ENCODE data around the gene INPP5A. TPM values are rescaled to one million over a fixed set of nuclear protein-coding genes. Genes with fewer than 3 reads are reported as not detected.
"Not testable (repeated sequence)": the region's sequence is repeated elsewhere in the genome, so short reads cannot be mapped to it uniquely, and the experiment has no call there.

The INPP5A gene
- total RNA-seq, 2 experiments from 2014 or later = 4.8 to 4.9 TPM

- CTCF ChIA-PET = interaction anchor here (0.7 kb wide), 1 partner anchor 52 kb away, joined by 3 read pairs; no protein-coding TSS in a partner anchor
- POLR2A ChIA-PET = no interaction called here
These were observed 6.5 kb downstream of the INPP5A start for GRCh38 chr10:132543916-132544743.

DNA sequence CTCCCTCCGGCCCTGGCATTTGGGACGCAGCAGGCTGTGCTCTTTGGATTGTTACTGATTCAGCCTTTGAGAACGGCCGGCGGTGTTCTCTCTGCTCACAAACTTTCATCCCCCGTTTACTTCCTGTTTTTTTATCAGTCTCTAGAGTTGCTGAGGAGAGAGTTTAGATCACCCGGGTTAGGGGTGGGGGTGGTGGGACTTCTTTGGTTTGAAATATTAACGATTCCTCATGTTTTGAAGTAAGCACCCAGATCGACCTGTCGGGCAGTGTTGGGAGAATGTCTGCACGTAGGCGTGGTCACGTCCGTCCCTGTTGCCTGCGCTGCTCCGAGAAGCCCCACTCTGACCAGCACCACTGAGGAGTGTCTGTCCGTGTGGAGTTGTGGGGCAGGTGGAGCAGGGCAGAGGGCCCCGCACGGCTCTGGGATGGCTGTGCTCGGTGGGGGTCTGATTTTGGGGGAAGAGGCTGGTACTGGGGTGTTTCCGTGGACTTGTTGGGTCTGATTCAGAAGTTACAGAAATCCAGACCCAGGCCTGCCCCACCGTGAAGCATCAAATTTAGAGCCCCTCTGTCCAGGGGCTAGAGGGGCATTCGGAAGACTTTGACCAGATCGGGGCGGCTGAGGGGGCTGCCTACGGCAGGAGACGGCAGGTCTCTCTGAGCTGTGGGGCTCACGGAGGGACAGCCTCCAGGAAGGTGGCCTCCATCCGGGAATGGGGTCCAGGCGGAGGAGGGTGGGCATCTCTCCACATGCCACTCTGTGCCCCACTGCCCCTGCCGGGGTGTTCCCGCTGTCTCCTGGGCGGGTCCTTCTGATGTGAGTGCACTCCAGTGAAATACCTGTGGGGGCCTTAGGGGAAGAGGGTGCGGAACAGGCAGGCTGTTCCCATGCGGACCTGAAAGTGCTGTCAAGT lies 7.4 kb downstream of the INPP5A start:
- ChIA-PET POLR2A (no interaction called here), CTCF (no interaction called here)

GRCh38 chr10:132545659-132546367 lies 8.2 kb downstream of the INPP5A start:
- CTCF ChIA-PET = no interaction called here
- POLR2A ChIA-PET = no interaction called here

DNA sequence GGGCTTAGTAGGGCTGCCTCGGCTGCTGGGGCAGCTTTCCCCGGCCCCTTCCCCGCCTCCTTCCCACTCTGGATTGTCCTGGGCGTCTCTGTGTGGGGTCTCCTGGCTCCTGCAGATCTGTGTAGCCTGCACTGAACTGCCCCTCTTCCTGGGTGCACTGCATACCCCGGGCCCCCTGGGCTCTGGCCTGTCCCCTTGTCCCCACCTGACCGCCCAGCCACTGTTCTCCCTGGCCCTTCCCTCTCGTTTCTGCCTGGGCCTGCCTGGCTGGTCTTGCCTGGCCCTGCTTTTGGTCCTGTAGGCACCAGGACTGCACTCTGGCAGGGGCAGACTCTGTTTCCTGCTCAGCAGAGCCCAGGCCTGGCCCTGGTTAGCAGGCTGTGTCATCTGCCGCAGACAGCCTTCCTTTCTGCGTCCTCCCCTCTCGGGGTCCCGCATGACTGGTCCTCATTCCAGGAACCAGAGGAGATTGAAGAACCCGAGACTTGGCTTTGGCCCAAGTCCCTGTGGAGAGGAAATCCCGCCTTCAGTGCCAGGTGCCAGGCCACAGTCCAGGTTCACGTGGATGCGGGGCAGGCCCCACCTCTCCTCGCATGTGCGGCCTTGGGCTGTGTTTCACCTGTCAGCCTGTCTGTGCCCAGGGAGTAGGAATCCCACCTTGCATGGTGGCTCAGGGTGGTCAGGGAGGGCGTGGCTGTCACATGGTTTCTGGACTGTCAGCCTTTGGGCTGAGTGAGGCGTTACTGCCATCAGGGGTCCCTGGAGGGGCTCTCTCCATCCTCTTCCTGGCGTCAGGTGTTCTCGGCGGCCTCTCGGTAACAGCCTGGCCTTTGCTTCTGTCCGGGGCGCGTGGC lies 9.2 kb downstream of the INPP5A start:
- CTCF ChIA-PET = no interaction called here
- POLR2A ChIA-PET = no interaction called here

DNA sequence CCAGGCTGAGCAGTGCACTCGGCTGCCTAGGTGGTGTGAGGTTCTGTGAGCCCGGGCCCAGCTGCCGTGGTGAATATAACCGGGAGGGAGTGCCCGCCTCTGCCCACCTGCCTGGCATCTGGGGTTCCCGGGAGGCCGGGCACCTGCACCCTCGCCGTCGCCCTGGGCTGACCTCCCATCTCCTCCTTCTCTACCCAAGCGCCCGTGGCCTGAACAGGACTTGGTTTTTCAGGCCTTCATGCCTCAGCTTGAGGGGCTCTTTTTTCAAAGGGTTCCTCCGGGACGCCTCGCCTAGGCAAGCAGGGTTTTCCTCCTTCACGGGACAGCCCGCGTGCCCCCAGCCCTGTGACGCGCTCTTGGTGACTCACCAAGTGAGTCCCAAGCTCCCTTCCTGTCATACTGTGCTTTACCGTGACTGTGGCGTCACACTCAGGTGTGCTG lies 9.9 kb downstream of the INPP5A start:
- ChIA-PET CTCF (no interaction called here), POLR2A (no interaction called here)

- ChIA-PET POLR2A (no interaction called here), CTCF (no interaction called here)
These were observed 10.7 kb downstream of the INPP5A start for GRCh38 chr10:132548106-132548823.

DNA sequence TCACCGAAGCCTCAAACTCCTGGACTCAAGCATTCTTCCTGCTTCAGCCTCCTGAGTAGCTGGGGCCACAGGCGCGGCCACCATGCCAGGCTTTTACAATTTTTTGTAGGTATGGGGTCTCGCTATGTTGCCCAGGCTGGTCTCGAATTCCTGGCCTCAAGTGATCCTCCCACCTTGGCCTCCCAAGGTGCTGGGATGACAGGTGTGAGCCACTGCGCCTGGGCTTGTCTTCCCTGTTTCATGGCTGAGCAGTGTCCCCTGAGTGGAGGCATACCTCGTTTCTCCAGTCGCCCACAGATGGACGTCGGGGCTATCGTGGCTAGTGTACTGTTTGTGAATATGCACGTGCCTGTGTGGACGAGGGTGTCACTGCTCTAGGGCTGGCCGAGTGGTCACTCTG lies 11.3 kb downstream of the INPP5A start:
- CTCF ChIA-PET = interaction anchor here (0.9 kb wide), 1 partner anchor 10 kb away, joined by 3 read pairs; no protein-coding TSS in a partner anchor
- POLR2A ChIA-PET = no interaction called here

DNA sequence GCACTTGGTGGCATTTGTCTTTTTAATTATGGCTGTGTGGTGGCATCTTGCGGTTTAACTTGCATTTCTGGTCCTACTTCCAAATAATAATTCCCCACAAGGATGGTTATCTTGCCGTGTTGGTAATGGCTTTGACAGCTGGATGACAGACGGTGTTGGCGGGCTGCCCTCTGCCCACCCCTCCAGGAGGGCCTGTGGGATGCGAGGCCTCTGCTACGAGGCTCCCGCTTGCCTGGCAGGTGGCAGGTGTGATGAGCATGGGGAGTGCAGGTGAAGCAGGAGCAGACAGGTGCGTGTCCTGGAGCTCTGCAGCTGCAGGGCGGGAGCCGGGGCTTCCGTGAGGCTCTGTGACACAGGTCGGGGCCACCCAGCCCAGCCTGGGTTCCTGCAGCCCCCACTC lies 11.8 kb downstream of the INPP5A start:
- ChIA-PET POLR2A (no interaction called here), CTCF (interaction anchor here (0.9 kb wide), 1 partner anchor 11 kb away, joined by 3 read pairs; no protein-coding TSS in a partner anchor)

DNA sequence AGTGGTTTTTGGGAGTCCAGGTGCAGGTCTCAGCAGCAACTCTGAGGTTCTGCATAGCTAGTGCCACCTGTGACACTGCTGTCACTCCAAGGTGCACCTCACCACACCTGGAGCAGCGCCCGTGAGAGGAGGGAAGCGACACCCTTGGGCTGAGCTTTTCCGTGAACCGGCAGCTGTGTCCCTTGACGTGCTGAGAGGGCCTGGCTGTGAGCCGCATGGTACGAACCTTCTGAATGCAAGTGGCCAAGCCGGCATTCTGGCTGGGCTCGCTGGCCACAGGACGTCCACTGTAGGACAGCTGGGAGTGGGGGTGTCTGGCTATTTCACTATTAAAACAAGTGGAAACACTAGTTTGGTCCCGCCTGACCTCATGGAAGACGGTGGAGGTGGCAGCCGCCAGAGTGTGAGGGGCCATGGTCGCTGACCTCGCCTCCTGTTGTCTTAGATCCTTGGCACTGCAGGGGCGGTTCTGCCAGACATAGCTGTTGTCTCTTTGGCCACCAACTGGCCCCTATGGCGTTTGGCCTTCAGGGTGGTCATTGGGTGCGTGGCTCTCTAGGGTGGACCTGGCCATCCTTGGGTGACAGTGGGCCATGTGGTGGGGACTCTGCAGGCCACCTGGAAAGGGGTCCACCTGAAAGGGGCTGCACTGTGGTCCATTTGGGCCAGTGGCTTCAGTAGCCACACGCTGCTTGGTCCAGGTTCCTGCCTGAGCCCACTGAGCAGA lies 12.9 kb downstream of the INPP5A start:
- CTCF ChIA-PET = interaction anchor here (1.2 to 1.6 kb wide), 2 partner anchors 12 kb away, joined by 5 read pairs; no protein-coding TSS in a partner anchor
- POLR2A ChIA-PET = interaction anchor here (0.7 kb wide), 1 partner anchor 21 kb away, joined by 3 read pairs; no protein-coding TSS in a partner anchor

GRCh38 chr10:132551093-132551807 lies 13.7 kb downstream of the INPP5A start:
- ChIA-PET POLR2A (no interaction called here), CTCF (interaction anchor here (0.9 to 1.6 kb wide), 4 partner anchors 12 to 104 kb away, joined by 3 to 5 read pairs (median 4); no protein-coding TSS in a partner anchor)

DNA sequence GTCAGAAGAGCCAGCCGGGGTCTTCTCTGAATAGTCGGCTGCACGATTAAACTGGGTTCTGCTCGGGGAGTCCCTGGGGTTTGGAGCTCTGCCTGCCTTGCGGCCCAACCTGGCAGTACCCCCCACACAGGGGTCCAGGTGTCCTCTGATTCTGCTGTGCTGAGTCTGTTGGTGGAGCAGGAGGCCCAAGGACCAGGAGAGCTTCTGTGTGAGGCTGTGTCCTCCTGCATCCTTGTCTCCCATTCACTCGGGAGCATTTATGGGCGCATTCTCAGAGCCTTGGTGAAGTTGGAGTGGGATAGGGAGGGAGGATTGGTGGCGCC lies 14.2 kb downstream of the INPP5A start:
- ChIA-PET CTCF (interaction anchor here (0.9 to 1.6 kb wide), 4 partner anchors 11 to 104 kb away, joined by 3 to 5 read pairs (median 4); no protein-coding TSS in a partner anchor), POLR2A (no interaction called here)

GRCh38 chr10:132552635-132553034 lies 15.0 kb downstream of the INPP5A start:
- CTCF ChIA-PET, POLR2A ChIA-PET: not testable (repeated sequence)

DNA sequence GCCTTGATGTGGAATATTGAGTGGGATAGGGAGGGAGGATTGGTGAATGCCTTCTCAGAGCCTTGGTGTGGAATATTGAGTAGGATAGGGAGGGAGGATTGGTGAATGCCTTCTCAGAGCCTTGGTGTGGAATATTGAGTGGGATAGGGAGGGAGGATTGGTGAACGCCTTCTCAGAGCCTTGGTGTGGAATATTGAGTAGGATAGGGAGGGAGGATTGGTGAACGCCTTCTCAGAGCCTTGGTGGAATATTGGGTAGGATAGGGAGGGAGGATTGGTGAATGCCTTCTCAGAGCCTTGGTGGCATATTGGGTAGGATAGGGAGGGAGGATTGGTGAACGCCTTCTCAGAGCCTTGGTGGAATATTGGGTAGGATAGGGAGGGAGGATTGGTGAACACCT lies 16.0 kb downstream of the INPP5A start:
- CTCF ChIA-PET, POLR2A ChIA-PET: not testable (repeated sequence)

GRCh38 chr10:132554053-132554990 lies 16.7 kb downstream of the INPP5A start:
- CTCF ChIA-PET = interaction anchor here (0.5 kb wide), 1 partner anchor 28 kb away, joined by 3 read pairs; no protein-coding TSS in a partner anchor
- POLR2A ChIA-PET = no interaction called here

DNA sequence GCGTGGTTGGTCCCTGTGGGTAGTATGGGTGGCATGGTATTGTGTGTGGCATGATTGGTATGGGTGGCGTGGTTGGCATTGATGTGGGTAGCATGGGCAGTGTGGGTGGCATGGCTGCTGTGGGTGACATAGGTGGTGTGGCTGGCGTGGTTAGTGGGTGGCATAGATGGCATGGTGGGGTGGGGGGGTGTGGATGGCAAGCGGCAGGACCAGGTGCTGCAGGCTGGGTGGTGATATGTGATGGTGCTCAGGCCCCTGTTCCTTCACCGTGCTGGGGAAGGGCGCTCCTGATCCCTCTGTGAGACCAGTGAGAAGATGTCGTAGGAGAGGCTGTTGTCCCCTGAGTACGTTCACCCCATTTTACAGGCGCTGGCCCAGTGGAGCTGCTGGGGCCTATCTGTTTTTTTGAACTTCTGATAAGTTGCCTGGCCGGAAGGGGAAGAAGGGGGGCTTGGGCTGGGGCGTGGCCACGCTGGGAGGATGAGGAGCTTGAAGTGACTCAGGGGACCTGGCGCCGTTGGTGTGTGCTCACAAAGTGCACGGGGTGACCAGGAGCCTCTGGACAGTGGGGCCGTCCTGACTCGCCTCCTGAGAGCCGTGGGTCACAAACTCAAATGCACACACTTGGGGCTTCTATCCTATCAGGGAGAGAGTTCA lies 17.5 kb downstream of the INPP5A start:
- ChIA-PET CTCF (interaction anchor here (0.5 kb wide), 1 partner anchor 27 kb away, joined by 3 read pairs; no protein-coding TSS in a partner anchor), POLR2A (no interaction called here)

Measured in activated CD8-positive, alpha-beta memory T cell treated with anti-CD3 and anti-CD28 coated beads for 36 hours (primary cell).